Lower leg skin (tissue), 3 donors: ENCODE results near the gene KRTAP10-5.

Source experiments
- CTCF ChIP-seq, 3 donors: fragments of 450-650 bp; IDR thresholded peaks; one replicate each; pipeline ENCODE4 v1.5.1; 2016; ENCODE audit warnings: antibody characterized with exemption in 3 of 3, mild to moderate bottlenecking in 3 of 3, moderate library complexity in 2 of 3
- POLR2A ChIP-seq, 2 donors: fragments of 450-650 bp; IDR thresholded peaks; one replicate each; pipeline ENCODE4 v1.6.1; 2016 to 2017; ENCODE audit warnings: antibody characterized with exemption in 2 of 2, mild to moderate bottlenecking in 1 of 2, moderate library complexity in 1 of 2

GRCh38 chr21:44551340-44551961, 29.0 kb downstream of the KRTAP10-5 start, which contains the start of gene KRTAP10-2:
- no peak for TF ChIP-seq POLR2A (IDR thresholded peaks at IDR 0.05)
- TF ChIP-seq CTCF (IDR thresholded peaks at IDR 0.05), result no peak
